Measurements from ENCODE around the gene SOX14. TPM values are rescaled to one million over a fixed set of nuclear protein-coding genes. Genes with fewer than 3 reads are reported as not detected.

The SOX14 gene
- total and polyA plus RNA-seq, 2 donors (not counting 1 experiment from before 2014, with no cell fraction given), result not detected

- no peak overlapping the region for H3K27ac ChIP-seq (ENCODE audit: low read length in 2 of 2)
- H3K4me2 ChIP-seq (replicated peaks; ENCODE audit: low read depth, low read length, poor library complexity, severe bottlenecking), result no peak overlapping the region
- H2AFZ ChIP-seq (ENCODE audit: insufficient read depth, low read depth, low read length, poor library complexity, severe bottlenecking), result no peak overlapping the region
- no peak overlapping the region for H3K27ac Mint-ChIP-seq
- no peaks in the 10 kb centered on the region for H3K9me3 ChIP-seq (ENCODE audit: control extremely low read depth in 1 of 3, control insufficient read depth in 2 of 3, insufficient read depth in 1 of 3, low read length in 2 of 3)
- H3K27me3 ChIP-seq (replicated peaks in 1 of 4; ENCODE audit: control extremely low read depth in 1 of 4, control insufficient read depth in 3 of 4, insufficient read depth in 4 of 4, low read length in 3 of 4), result no peaks in the 10 kb centered on the region
- ChIA-PET CTCF (no interaction called here), POLR2A (no interaction called here)
- no peaks in the 10 kb centered on the region for H4K20me1 ChIP-seq (ENCODE audit: control insufficient read depth, insufficient read depth, low read length, poor library complexity, severe bottlenecking)
- no peaks in the 10 kb centered on the region for H3K9me3 Mint-ChIP-seq (ENCODE audit: insufficient read depth)
- no peaks in the 10 kb centered on the region for H3K4me1 ChIP-seq (ENCODE audit: control insufficient read depth in 2 of 2, insufficient read depth in 2 of 2, low read length in 2 of 2)
- H3K4me3 ChIP-seq (ENCODE audit: control extremely low read depth in 1 of 5, extremely low read depth in 1 of 5, insufficient read depth in 1 of 5, low read depth in 2 of 5, low read length in 4 of 5), result no peak overlapping the region
- H3K9ac ChIP-seq (ENCODE audit: low read length), result no peak overlapping the region
- H3K4me1 Mint-ChIP-seq, result no peaks in the 10 kb centered on the region
- peaks cover 10% of the 10 kb centered on the region for H3K27me3 Mint-ChIP-seq
- H3K79me2 ChIP-seq (ENCODE audit: control insufficient read depth, insufficient read depth, low read length), result no peaks in the 10 kb centered on the region
- DNase-seq, result no peak
- TF ChIP-seq CTCF (IDR thresholded peaks at IDR 0.05), result no peak
- TF ChIP-seq EZH2 (IDR thresholded peaks at IDR 0.05; ENCODE audit: borderline replicate concordance, insufficient read depth, low read depth, low read length, poor library complexity, severe bottlenecking), result no peak
- intact Hi-C loops (cut with micrococcal nuclease), result no loop called here
- H3K36me3 ChIP-seq (replicated peaks in 1 of 2; ENCODE audit: control extremely low read depth in 1 of 2, control insufficient read depth in 1 of 2, extremely low read depth in 1 of 2, insufficient read depth in 2 of 2, low read length in 1 of 2), result no peaks in the 10 kb centered on the region
- no peak overlapping the region for H3K4me3 Mint-ChIP-seq
- ATAC-seq (ENCODE audit: low read depth), result no peak
Measured at GRCh38 chr3:137809509-137809908, 45.4 kb downstream of the SOX14 start.

GRCh38 chr3:137812023-137812422, 47.9 kb downstream of the SOX14 start:
- no peaks in the 10 kb centered on the region for H3K4me1 Mint-ChIP-seq
- no peak overlapping the region for H3K4me3 Mint-ChIP-seq
- no peak overlapping the region for H3K4me3 ChIP-seq (ENCODE audit: control extremely low read depth in 1 of 5, extremely low read depth in 1 of 5, insufficient read depth in 1 of 5, low read depth in 2 of 5, low read length in 4 of 5)
- intact Hi-C loops (cut with micrococcal nuclease), result no loop called here
- DNase-seq (no peak), ATAC-seq (ENCODE audit: low read depth) (no peak)
- H3K9ac ChIP-seq (ENCODE audit: low read length), result no peak overlapping the region
- ChIA-PET CTCF (no interaction called here), POLR2A (no interaction called here)
- H3K4me2 ChIP-seq (replicated peaks; ENCODE audit: low read depth, low read length, poor library complexity, severe bottlenecking), result no peak overlapping the region
- no peaks in the 10 kb centered on the region for H3K4me1 ChIP-seq (ENCODE audit: control insufficient read depth in 2 of 2, insufficient read depth in 2 of 2, low read length in 2 of 2)
- TF ChIP-seq CTCF (IDR thresholded peaks at IDR 0.05), result no peak
- no peak for TF ChIP-seq EZH2 (IDR thresholded peaks at IDR 0.05; ENCODE audit: borderline replicate concordance, insufficient read depth, low read depth, low read length, poor library complexity, severe bottlenecking)
- no peak overlapping the region for H3K27ac Mint-ChIP-seq
- WGBS (ENCODE audit: insufficient coverage), result 68% methylated on average over 3 of the region's 4 CpGs
- H4K20me1 ChIP-seq (ENCODE audit: control insufficient read depth, insufficient read depth, low read length, poor library complexity, severe bottlenecking), result no peaks in the 10 kb centered on the region
- no peak overlapping the region for H3K27ac ChIP-seq (ENCODE audit: low read length in 2 of 2)
- no peaks in the 10 kb centered on the region for H3K9me3 Mint-ChIP-seq (ENCODE audit: insufficient read depth)
- peaks cover 10% of the 10 kb centered on the region for H3K27me3 Mint-ChIP-seq
- peaks cover 0 to 5% (median 0%) of the 10 kb centered on the region in 3 donors for H3K9me3 ChIP-seq (ENCODE audit: control extremely low read depth in 1 of 3, control insufficient read depth in 2 of 3, insufficient read depth in 1 of 3, low read length in 2 of 3)
- no peak overlapping the region for H2AFZ ChIP-seq (ENCODE audit: insufficient read depth, low read depth, low read length, poor library complexity, severe bottlenecking)
- H3K27me3 ChIP-seq (replicated peaks in 1 of 4; ENCODE audit: control extremely low read depth in 1 of 4, control insufficient read depth in 3 of 4, insufficient read depth in 4 of 4, low read length in 3 of 4), result peaks cover 0 to 2% (median 0%) of the 10 kb centered on the region in 4 experiments
- no peaks in the 10 kb centered on the region for H3K36me3 ChIP-seq (replicated peaks in 1 of 2; ENCODE audit: control extremely low read depth in 1 of 2, control insufficient read depth in 1 of 2, extremely low read depth in 1 of 2, insufficient read depth in 2 of 2, low read length in 1 of 2)
- H3K79me2 ChIP-seq (ENCODE audit: control insufficient read depth, insufficient read depth, low read length), result no peaks in the 10 kb centered on the region
